Panc1 (cell line): ENCODE measurements around the gene COQ2.
"Not testable (repeated sequence)": the region's sequence is repeated elsewhere in the genome, so short reads cannot be mapped to it uniquely, and the experiment has no call there.

ENCODE experiments used
- CTCF ChIP-seq: fragments of 450-650 bp; IDR thresholded peaks from 2 replicates; pipeline ENCODE4 v1.5.1; 2017; ENCODE audit warnings: mild to moderate bottlenecking
- REST ChIP-seq, 2 experiments: IDR thresholded peaks; 2 replicates each; pipeline ENCODE4 v1.6.1; 2011 to 2012; ENCODE audit warnings: low read depth in 2 of 2, control low read depth in 1 of 2, low read length in 1 of 2, mild to moderate bottlenecking in 1 of 2, moderate library complexity in 1 of 2; ENCODE audit not compliant: insufficient read depth in 1 of 2
- SIN3A ChIP-seq: IDR thresholded peaks from 2 replicates; pipeline ENCODE4 v1.6.1; 2012; ENCODE audit warnings: low read depth, mild to moderate bottlenecking, low read length, moderate library complexity, borderline replicate concordance; ENCODE audit not compliant: insufficient read depth

GRCh38 chr4:83235645-83236133 is 48.9 kb downstream of the COQ2 start:
- TF ChIP-seq CTCF; SIN3A; REST (IDR thresholded peaks at IDR 0.05; ENCODE audit: insufficient read depth in 1 of 2, low read depth in 2 of 2, low read length in 1 of 2): not testable (repeated sequence)
